A549 (cell line): Measurements from ENCODE around the gene PSMA4.

Experiments used
- EP300 ChIP-seq, 2 experiments: fragments of >200 bp; sonication (Bioruptor Twin); formaldehyde crosslinking; IDR thresholded peaks; 2 replicates in 1 of 2; 3 replicates in 1 of 2; pipeline ENCODE4 v1.6.1; 2016 to 2017
- TF ChIP-seq, protein P1 (sequence below): fragments of >200 bp; sonication (Bioruptor Twin); formaldehyde crosslinking; IDR thresholded peaks from 3 replicates; pipeline ENCODE4 v1.5.1; 2016
- TF ChIP-seq, protein P2 (sequence below): fragments of 450-650 bp; IDR thresholded peaks from 2 replicates; pipeline ENCODE4 v1.6.1; 2014; ENCODE audit warnings: antibody characterized with exemption
- TF ChIP-seq, protein P3 (sequence below): IDR thresholded peaks from 2 replicates; pipeline ENCODE4 v1.6.1; 2012

DNA sequence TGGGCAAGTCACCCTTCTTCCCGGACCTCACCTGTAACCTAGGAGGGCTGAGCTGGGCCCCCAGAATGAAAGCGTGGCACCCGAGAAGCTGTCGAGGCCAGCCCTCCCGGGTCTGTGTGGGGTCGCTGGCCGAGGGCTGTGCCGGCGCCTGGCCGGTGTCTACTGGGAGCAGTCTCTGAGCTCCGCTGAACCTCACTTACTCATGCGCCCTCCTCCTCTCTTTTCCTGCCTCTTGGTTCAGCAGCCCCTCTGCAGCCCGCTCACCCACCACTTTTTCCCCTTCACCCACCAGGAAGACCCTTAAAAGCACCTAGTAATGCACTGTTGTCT, 32.4 kb upstream of the PSMA4 start:
- TF ChIP-seq, protein P1, sequence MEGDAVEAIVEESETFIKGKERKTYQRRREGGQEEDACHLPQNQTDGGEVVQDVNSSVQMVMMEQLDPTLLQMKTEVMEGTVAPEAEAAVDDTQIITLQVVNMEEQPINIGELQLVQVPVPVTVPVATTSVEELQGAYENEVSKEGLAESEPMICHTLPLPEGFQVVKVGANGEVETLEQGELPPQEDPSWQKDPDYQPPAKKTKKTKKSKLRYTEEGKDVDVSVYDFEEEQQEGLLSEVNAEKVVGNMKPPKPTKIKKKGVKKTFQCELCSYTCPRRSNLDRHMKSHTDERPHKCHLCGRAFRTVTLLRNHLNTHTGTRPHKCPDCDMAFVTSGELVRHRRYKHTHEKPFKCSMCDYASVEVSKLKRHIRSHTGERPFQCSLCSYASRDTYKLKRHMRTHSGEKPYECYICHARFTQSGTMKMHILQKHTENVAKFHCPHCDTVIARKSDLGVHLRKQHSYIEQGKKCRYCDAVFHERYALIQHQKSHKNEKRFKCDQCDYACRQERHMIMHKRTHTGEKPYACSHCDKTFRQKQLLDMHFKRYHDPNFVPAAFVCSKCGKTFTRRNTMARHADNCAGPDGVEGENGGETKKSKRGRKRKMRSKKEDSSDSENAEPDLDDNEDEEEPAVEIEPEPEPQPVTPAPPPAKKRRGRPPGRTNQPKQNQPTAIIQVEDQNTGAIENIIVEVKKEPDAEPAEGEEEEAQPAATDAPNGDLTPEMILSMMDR: no peak
- TF ChIP-seq, protein P2, sequence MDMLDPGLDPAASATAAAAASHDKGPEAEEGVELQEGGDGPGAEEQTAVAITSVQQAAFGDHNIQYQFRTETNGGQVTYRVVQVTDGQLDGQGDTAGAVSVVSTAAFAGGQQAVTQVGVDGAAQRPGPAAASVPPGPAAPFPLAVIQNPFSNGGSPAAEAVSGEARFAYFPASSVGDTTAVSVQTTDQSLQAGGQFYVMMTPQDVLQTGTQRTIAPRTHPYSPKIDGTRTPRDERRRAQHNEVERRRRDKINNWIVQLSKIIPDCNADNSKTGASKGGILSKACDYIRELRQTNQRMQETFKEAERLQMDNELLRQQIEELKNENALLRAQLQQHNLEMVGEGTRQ: no peak
- TF ChIP-seq, protein P3, sequence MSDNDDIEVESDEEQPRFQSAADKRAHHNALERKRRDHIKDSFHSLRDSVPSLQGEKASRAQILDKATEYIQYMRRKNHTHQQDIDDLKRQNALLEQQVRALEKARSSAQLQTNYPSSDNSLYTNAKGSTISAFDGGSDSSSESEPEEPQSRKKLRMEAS: 0 out of 2 replicates have a peak, but pooled peaks have one; percentile 6
- TF ChIP-seq EP300 (IDR thresholded peaks at IDR 0.05): no peak
